Measurements from ENCODE around the gene SLC12A8. TPM values are rescaled to one million over a fixed set of nuclear protein-coding genes. Genes with fewer than 3 reads are reported as not detected.

SLC12A8 gene
- total RNA-seq, 1 experiment from 2014 or later, result 7.1 TPM

DNA sequence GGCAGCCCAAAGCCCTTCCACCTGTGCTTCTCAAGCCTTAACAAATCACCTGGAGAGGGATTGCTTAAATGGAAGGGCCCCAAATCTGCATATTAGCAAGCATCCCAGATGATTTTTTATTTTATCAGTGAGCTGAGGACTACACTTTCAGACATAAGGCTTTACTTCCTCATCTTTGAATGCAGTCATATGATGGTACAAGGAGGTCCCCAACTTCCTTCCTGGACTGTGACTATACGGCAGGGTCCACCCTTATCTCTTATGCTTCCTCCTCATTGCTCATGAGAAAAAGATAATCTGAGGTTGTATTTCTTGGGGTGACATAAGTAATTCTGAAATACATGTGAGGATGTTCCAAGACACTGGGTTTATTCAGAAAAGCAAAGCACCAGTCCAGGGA lies 143.1 kb downstream of the SLC12A8 start:
- Histone ChIP-seq H3K27ac (ENCODE audit: low read depth, low read length, poor library complexity, severe bottlenecking) (no peak overlapping the region), H3K9me3 (ENCODE audit: low read depth, low read length, poor library complexity, severe bottlenecking) (no peaks in the 10 kb centered on the region), H3K4me1 (ENCODE audit: insufficient read depth, low read length, poor library complexity, severe bottlenecking) (no peaks in the 10 kb centered on the region), H3K4me3 (ENCODE audit: low read depth, low read length, poor library complexity, severe bottlenecking) (no peak overlapping the region), H3K36me3 (ENCODE audit: insufficient read depth, low read length, poor library complexity, severe bottlenecking) (no peaks in the 10 kb centered on the region), H3K27me3 (replicated peaks; ENCODE audit: insufficient read depth, low read depth, low read length, poor library complexity) (no peaks in the 10 kb centered on the region)
- POLR2A ChIA-PET (ENCODE audit: low non-redundant PET), result no interaction called here
- intact Hi-C loops (cut with micrococcal nuclease; ENCODE audit: unreplicated experiment), result no loop called here
- no peak for DNase-seq (ENCODE audit: low spot score)
- TF ChIP-seq EZH2 (IDR thresholded peaks at IDR 0.05; ENCODE audit: borderline replicate concordance, low read depth, low read length, poor library complexity, severe bottlenecking), result no peak
- TF ChIP-seq, protein P1, sequence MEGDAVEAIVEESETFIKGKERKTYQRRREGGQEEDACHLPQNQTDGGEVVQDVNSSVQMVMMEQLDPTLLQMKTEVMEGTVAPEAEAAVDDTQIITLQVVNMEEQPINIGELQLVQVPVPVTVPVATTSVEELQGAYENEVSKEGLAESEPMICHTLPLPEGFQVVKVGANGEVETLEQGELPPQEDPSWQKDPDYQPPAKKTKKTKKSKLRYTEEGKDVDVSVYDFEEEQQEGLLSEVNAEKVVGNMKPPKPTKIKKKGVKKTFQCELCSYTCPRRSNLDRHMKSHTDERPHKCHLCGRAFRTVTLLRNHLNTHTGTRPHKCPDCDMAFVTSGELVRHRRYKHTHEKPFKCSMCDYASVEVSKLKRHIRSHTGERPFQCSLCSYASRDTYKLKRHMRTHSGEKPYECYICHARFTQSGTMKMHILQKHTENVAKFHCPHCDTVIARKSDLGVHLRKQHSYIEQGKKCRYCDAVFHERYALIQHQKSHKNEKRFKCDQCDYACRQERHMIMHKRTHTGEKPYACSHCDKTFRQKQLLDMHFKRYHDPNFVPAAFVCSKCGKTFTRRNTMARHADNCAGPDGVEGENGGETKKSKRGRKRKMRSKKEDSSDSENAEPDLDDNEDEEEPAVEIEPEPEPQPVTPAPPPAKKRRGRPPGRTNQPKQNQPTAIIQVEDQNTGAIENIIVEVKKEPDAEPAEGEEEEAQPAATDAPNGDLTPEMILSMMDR (conservative IDR thresholded peaks at IDR 0.05; ENCODE audit: low read depth, low read length), result no peak
- CTCF ChIA-PET, result no interaction called here
- no TSS peak for BruUV-seq (replicated peaks)

DNA sequence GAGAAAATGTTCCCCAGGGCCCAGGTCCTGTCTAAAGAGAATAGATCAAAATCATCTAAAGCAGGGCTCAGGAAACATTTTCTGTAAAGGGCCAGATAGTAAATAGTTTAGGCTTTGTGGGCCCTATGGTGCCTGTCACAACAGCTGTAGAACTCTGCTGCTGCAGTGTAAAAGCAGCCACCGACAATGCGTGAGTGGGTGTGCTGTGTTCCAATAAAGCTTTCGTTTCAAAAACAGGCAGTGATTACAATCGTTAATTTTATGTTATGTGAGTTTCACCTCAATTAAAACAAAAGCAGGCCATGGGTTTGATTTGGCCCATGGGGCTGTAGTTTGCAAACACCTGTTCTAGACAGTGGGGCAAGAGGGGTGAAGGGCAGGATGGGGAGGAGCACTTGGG lies 144.3 kb downstream of the SLC12A8 start:
- no TSS peak for BruUV-seq (replicated peaks)
- Histone ChIP-seq H3K4me3 (ENCODE audit: low read depth, low read length, poor library complexity, severe bottlenecking) (no peak overlapping the region), H3K27ac (ENCODE audit: low read depth, low read length, poor library complexity, severe bottlenecking) (no peak overlapping the region), H3K36me3 (ENCODE audit: insufficient read depth, low read length, poor library complexity, severe bottlenecking) (no peaks in the 10 kb centered on the region), H3K27me3 (replicated peaks; ENCODE audit: insufficient read depth, low read depth, low read length, poor library complexity) (no peaks in the 10 kb centered on the region), H3K4me1 (ENCODE audit: insufficient read depth, low read length, poor library complexity, severe bottlenecking) (no peaks in the 10 kb centered on the region), H3K9me3 (ENCODE audit: low read depth, low read length, poor library complexity, severe bottlenecking) (no peaks in the 10 kb centered on the region)
- CTCF ChIA-PET, result no interaction called here
- POLR2A ChIA-PET (ENCODE audit: low non-redundant PET), result no interaction called here
- intact Hi-C loops (cut with micrococcal nuclease; ENCODE audit: unreplicated experiment), result no loop called here
- DNase-seq (ENCODE audit: low spot score), result no peak
- TF ChIP-seq EZH2 (IDR thresholded peaks at IDR 0.05; ENCODE audit: borderline replicate concordance, low read depth, low read length, poor library complexity, severe bottlenecking), result no peak
- TF ChIP-seq, protein P1 (conservative IDR thresholded peaks at IDR 0.05; ENCODE audit: low read depth, low read length), result no peak

DNA sequence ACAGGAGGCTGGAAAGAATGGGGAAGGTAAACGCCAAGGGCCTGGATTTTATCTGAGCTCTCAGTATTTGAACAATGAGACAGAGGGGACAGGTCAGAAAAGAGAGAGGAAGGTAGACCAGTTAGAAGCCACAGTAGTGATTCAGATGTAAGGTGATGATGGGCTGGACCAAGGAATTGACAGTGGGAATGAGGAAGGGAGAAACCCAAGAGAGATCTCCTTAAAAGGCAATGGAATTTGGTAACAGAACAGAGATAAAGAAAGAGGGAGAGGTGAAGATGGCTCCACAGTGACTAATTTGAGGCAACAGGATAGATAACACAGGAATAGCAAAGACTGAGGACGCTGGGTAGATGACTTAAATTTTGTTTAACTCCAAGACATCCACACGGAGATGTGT lies 145.3 kb downstream of the SLC12A8 start:
- Histone ChIP-seq H3K4me3 (ENCODE audit: low read depth, low read length, poor library complexity, severe bottlenecking) (no peak overlapping the region), H3K27me3 (replicated peaks; ENCODE audit: insufficient read depth, low read depth, low read length, poor library complexity) (no peaks in the 10 kb centered on the region), H3K4me1 (ENCODE audit: insufficient read depth, low read length, poor library complexity, severe bottlenecking) (no peaks in the 10 kb centered on the region), H3K36me3 (ENCODE audit: insufficient read depth, low read length, poor library complexity, severe bottlenecking) (no peaks in the 10 kb centered on the region), H3K9me3 (ENCODE audit: low read depth, low read length, poor library complexity, severe bottlenecking) (no peaks in the 10 kb centered on the region), H3K27ac (ENCODE audit: low read depth, low read length, poor library complexity, severe bottlenecking) (no peak overlapping the region)
- BruUV-seq (replicated peaks), result no TSS peak
- TF ChIP-seq EZH2 (IDR thresholded peaks at IDR 0.05; ENCODE audit: borderline replicate concordance, low read depth, low read length, poor library complexity, severe bottlenecking), result no peak
- TF ChIP-seq, protein P1 (conservative IDR thresholded peaks at IDR 0.05; ENCODE audit: low read depth, low read length), result no peak
- no peak for DNase-seq (ENCODE audit: low spot score)
- CTCF ChIA-PET, result no interaction called here
- intact Hi-C loops (cut with micrococcal nuclease; ENCODE audit: unreplicated experiment), result no loop called here
- POLR2A ChIA-PET (ENCODE audit: low non-redundant PET), result no interaction called here
